Measurements from ENCODE around the gene LINGO1.

The LINGO1 gene

GRCh38 chr15:77632534-77633133 lies at the start of gene LINGO1:
LINGO1 (minus strand) TSS chr15:77632912; CDS start chr15:77632315, 597 bp downstream.
- no peak for DNase-seq

- DNase-seq = no peak
These were observed 48.6 kb upstream of the LINGO1 start for GRCh38 chr15:77681362-77681761.

- DNase-seq = no peak
These were observed 44.1 kb upstream of the LINGO1 start for GRCh38 chr15:77676569-77677375.

- DNase-seq = no peak
These were observed 43.2 kb upstream of the LINGO1 start for GRCh38 chr15:77675806-77676415.

- DNase-seq = no peak
These were observed 41.6 kb upstream of the LINGO1 start for GRCh38 chr15:77674327-77674726.

- no peak for DNase-seq
These were observed 41.2 kb upstream of the LINGO1 start for GRCh38 chr15:77673866-77674265.

GRCh38 chr15:77672135-77672534 lies 39.4 kb upstream of the LINGO1 start:
- no peak for DNase-seq

- DNase-seq = no peak
These were observed 38.8 kb upstream of the LINGO1 start for GRCh38 chr15:77671362-77672056.

GRCh38 chr15:77670558-77671361 lies 38.0 kb upstream of the LINGO1 start:
- no peak for DNase-seq

- DNase-seq = no peak
These were observed 37.2 kb upstream of the LINGO1 start for GRCh38 chr15:77669896-77670295.

GRCh38 chr15:77667338-77668234 lies 34.9 kb upstream of the LINGO1 start:
- no peak for DNase-seq

GRCh38 chr15:77666296-77666660 lies 33.6 kb upstream of the LINGO1 start:
- DNase-seq = no peak

- DNase-seq = no peak
These were observed 33.0 kb upstream of the LINGO1 start for GRCh38 chr15:77665530-77666295.

GRCh38 chr15:77664428-77664827 lies 31.7 kb upstream of the LINGO1 start:
- no peak for DNase-seq

GRCh38 chr15:77663256-77663655 lies 30.5 kb upstream of the LINGO1 start:
- DNase-seq = no peak

- DNase-seq = peak; percentile 22
These were observed 26.9 kb upstream of the LINGO1 start for GRCh38 chr15:77659350-77660321.

- no peak for DNase-seq
These were observed 25.6 kb upstream of the LINGO1 start for GRCh38 chr15:77658304-77658703.

- DNase-seq = no peak
These were observed 25.0 kb upstream of the LINGO1 start for GRCh38 chr15:77657634-77658238.

GRCh38 chr15:77656294-77656693 lies 23.6 kb upstream of the LINGO1 start:
- DNase-seq = no peak
